22Rv1 (cell line): ENCODE results near the gene NDOR1.

Experiments
- CTCF ChIP-seq: fragments of 450-650 bp; IDR thresholded peaks from 2 replicates; pipeline ENCODE4 v1.5.1; 2017; ENCODE audit warnings: mild to moderate bottlenecking
- ZFX ChIP-seq: fragments of 450-650 bp; IDR thresholded peaks from 2 replicates; pipeline ENCODE4 v1.6.1; 2017; ENCODE audit warnings: antibody characterized with exemption, borderline replicate concordance

GRCh38 chr9:137216188-137216965 lies 10.9 kb downstream of the NDOR1 start:
- TF ChIP-seq CTCF (no peak), ZFX (no peak)
